Measurements from ENCODE around the gene TOGARAM2. TPM values are rescaled to one million over a fixed set of nuclear protein-coding genes. Genes with fewer than 3 reads are reported as not detected.
A peak's percentile ranks its signal among the peaks of the same experiment; 100 is the strongest.

The TOGARAM2 gene
- total and polyA plus RNA-seq, 2 experiments from 2014 or later = not detected

- no peak overlapping the region for H3K4me2 ChIP-seq (ENCODE audit: unreplicated experiment)
- in situ Hi-C loops (cut with MboI) = no loop called here
- no peaks in the 10 kb centered on the region for H4K20me1 ChIP-seq (ENCODE audit: insufficient read depth)
- no peak overlapping the region for H2AFZ ChIP-seq
- H3K4me1 ChIP-seq (ENCODE audit: insufficient read depth) = no peaks in the 10 kb centered on the region
- WGBS, 2 experiments (ENCODE audit: low coverage in 1 of 2, low lambda C conversion rate in 2 of 2, missing lambda C conversion rate in 2 of 2) = 79 to 88% methylated on average over 13 of the region's 13 CpGs
- H3K9me3 ChIP-seq (ENCODE audit: low read depth) = no peaks in the 10 kb centered on the region
- no peaks in the 10 kb centered on the region for H3K79me2 ChIP-seq (ENCODE audit: insufficient read depth)
- peaks cover 2% of the 10 kb centered on the region; the same call in 1 of the 2 replicates for H3K27me3 ChIP-seq (replicated peaks; ENCODE audit: insufficient read depth)
- H3F3A ChIP-seq (ENCODE audit: insufficient read depth) = no peaks in the 10 kb centered on the region
- H3K9ac ChIP-seq = no peak overlapping the region
- H3K9me2 ChIP-seq (ENCODE audit: insufficient read depth) = no peaks in the 10 kb centered on the region
- DNase-seq = peak; percentile 23
- TF ChIP-seq EZH2phosphoT487 (IDR thresholded peaks at IDR 0.05; ENCODE audit: insufficient read depth, low read depth) (no peak), EZH2 (IDR thresholded peaks at IDR 0.05; ENCODE audit: insufficient read depth, poor library complexity, severe bottlenecking) (no peak)
- H3K27ac ChIP-seq = no peak overlapping the region
- no peaks in the 10 kb centered on the region for H3K36me3 ChIP-seq (ENCODE audit: low read depth)
- no peak overlapping the region for H3K4me3 ChIP-seq
These were observed 33.8 kb downstream of the TOGARAM2 start for GRCh38 chr2:29014811-29015421.

GRCh38 chr2:29015701-29016470 lies 34.8 kb downstream of the TOGARAM2 start:
- Histone ChIP-seq H3K36me3 (ENCODE audit: low read depth) (no peaks in the 10 kb centered on the region), H2AFZ (no peak overlapping the region), H4K20me1 (ENCODE audit: insufficient read depth) (no peaks in the 10 kb centered on the region), H3K27ac (no peak overlapping the region), H3K4me2 (ENCODE audit: unreplicated experiment) (no peak overlapping the region), H3K79me2 (ENCODE audit: insufficient read depth) (no peaks in the 10 kb centered on the region), H3K9me3 (ENCODE audit: low read depth) (no peaks in the 10 kb centered on the region), H3F3A (ENCODE audit: insufficient read depth) (no peaks in the 10 kb centered on the region), H3K9me2 (ENCODE audit: insufficient read depth) (no peaks in the 10 kb centered on the region), H3K4me1 (ENCODE audit: insufficient read depth) (no peaks in the 10 kb centered on the region), H3K27me3 (replicated peaks; ENCODE audit: insufficient read depth) (peaks cover 11% of the 10 kb centered on the region; the same call in 1 of the 2 replicates), H3K9ac (no peak overlapping the region), H3K4me3 (no peak overlapping the region)
- no peak for TF ChIP-seq EZH2phosphoT487 (IDR thresholded peaks at IDR 0.05; ENCODE audit: insufficient read depth, low read depth)
- no peak for TF ChIP-seq EZH2 (IDR thresholded peaks at IDR 0.05; ENCODE audit: insufficient read depth, poor library complexity, severe bottlenecking)
- 73 to 82% methylated on average over 17 of the region's 17 CpGs for WGBS, 2 experiments (ENCODE audit: low coverage in 1 of 2, low lambda C conversion rate in 2 of 2, missing lambda C conversion rate in 2 of 2)
- no peak for DNase-seq
- in situ Hi-C loops (cut with MboI) = no loop called here

GRCh38 chr2:29016504-29016903 lies 35.4 kb downstream of the TOGARAM2 start:
- Histone ChIP-seq H3K9me2 (ENCODE audit: insufficient read depth) (no peaks in the 10 kb centered on the region), H2AFZ (no peak overlapping the region), H3K4me1 (ENCODE audit: insufficient read depth) (no peaks in the 10 kb centered on the region), H3K4me3 (no peak overlapping the region), H4K20me1 (ENCODE audit: insufficient read depth) (no peaks in the 10 kb centered on the region), H3K36me3 (ENCODE audit: low read depth) (no peaks in the 10 kb centered on the region), H3K27ac (no peak overlapping the region), H3K27me3 (replicated peaks; ENCODE audit: insufficient read depth) (peaks cover 12% of the 10 kb centered on the region; the same call in 1 of the 2 replicates), H3F3A (ENCODE audit: insufficient read depth) (no peaks in the 10 kb centered on the region), H3K4me2 (ENCODE audit: unreplicated experiment) (no peak overlapping the region), H3K9me3 (ENCODE audit: low read depth) (no peaks in the 10 kb centered on the region), H3K9ac (no peak overlapping the region), H3K79me2 (ENCODE audit: insufficient read depth) (no peaks in the 10 kb centered on the region)
- TF ChIP-seq EZH2phosphoT487 (IDR thresholded peaks at IDR 0.05; ENCODE audit: insufficient read depth, low read depth) (no peak), EZH2 (IDR thresholded peaks at IDR 0.05; ENCODE audit: insufficient read depth, poor library complexity, severe bottlenecking) (no peak)
- in situ Hi-C loops (cut with MboI) = no loop called here
- 21 to 25% methylated on average over 5 of the region's 5 CpGs for WGBS, 2 experiments (ENCODE audit: low coverage in 1 of 2, low lambda C conversion rate in 2 of 2, missing lambda C conversion rate in 2 of 2)
- peak; percentile 12 for DNase-seq

GRCh38 chr2:29017716-29018435 lies 36.8 kb downstream of the TOGARAM2 start:
- no peaks in the 10 kb centered on the region for H3K9me3 ChIP-seq (ENCODE audit: low read depth)
- no peaks in the 10 kb centered on the region for H4K20me1 ChIP-seq (ENCODE audit: insufficient read depth)
- H3K27ac ChIP-seq = no peak overlapping the region
- H3K36me3 ChIP-seq (ENCODE audit: low read depth) = no peaks in the 10 kb centered on the region
- no peak overlapping the region for H3K9ac ChIP-seq
- DNase-seq = no peak
- TF ChIP-seq EZH2phosphoT487 (IDR thresholded peaks at IDR 0.05; ENCODE audit: insufficient read depth, low read depth) = no peak
- no peak for TF ChIP-seq EZH2 (IDR thresholded peaks at IDR 0.05; ENCODE audit: insufficient read depth, poor library complexity, severe bottlenecking)
- 87 to 91% methylated on average over 16 to 19 of the region's 19 CpGs for WGBS, 2 experiments (ENCODE audit: low coverage in 1 of 2, low lambda C conversion rate in 2 of 2, missing lambda C conversion rate in 2 of 2)
- H3K27me3 ChIP-seq (replicated peaks; ENCODE audit: insufficient read depth) = peaks cover 12% of the 10 kb centered on the region; the same call in 1 of the 2 replicates
- no peak overlapping the region for H3K4me2 ChIP-seq (ENCODE audit: unreplicated experiment)
- H3K4me3 ChIP-seq = no peak overlapping the region
- no peak overlapping the region for H2AFZ ChIP-seq
- H3K79me2 ChIP-seq (ENCODE audit: insufficient read depth) = no peaks in the 10 kb centered on the region
- in situ Hi-C loops (cut with MboI) = no loop called here
- H3K4me1 ChIP-seq (ENCODE audit: insufficient read depth) = no peaks in the 10 kb centered on the region
- no peaks in the 10 kb centered on the region for H3K9me2 ChIP-seq (ENCODE audit: insufficient read depth)
- no peaks in the 10 kb centered on the region for H3F3A ChIP-seq (ENCODE audit: insufficient read depth)

All from GM23248 (cell line).